AG10803 (cell line): Measurements from ENCODE around the gene RGS21.
"Not testable (repeated sequence)": the region's sequence is repeated elsewhere in the genome, so short reads cannot be mapped to it uniquely, and the experiment has no call there.

Experiments used
- DNase-seq: peaks from one replicate; pipeline ENCODE4 v3.0.0; 2010; ENCODE audit warnings: low read depth
- H3K4me3 ChIP-seq: 2 replicates; pipeline ENCODE4 v1.5.1; 2011; ENCODE audit warnings: mild to moderate bottlenecking, low read length, control low read depth
- CTCF ChIP-seq: conservative IDR thresholded peaks from 2 replicates; pipeline ENCODE4 v1.5.1; 2011; ENCODE audit warnings: mild to moderate bottlenecking, low read length, control low read depth, inconsistent platforms

Gene RGS21

DNA sequence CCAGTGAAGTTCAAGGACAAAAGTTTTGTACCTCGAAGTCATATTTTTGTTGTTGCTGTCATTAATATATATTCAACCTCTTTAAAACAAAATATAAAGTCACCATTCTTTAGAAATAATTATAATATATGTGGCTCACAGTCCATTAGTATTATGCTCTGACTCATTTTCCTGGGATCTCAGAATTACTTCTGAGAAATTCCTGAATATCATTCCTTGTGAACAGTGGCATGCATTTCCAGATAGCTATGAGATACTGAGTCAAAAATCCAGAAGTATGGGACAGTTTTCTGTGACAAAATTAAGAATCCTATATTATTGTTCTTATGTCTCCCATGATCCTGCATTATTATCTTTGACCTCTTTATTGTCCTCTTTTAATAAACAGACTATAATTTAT, 13.8 kb upstream of the RGS21 start:
- DNase-seq, result no peak
- TF ChIP-seq CTCF, result no peak

DNA sequence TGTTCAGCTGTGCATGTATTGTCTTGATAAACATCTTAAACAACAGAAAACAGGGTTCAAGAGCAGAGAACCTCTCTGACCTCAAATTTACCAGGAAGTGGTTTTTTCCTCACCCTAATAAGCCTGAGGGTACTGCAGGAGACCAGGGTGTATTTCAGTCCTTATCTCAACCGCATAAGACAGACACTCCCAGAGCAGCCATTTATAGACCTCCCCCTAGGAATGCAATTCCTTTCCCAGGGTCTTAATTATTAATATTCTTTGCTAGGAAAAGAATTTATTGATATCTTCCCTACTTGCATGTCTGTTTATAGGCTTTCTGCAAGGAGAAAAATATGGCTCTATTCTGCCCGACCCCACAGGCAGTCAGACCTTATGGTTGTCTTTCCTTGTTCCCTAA, 8.5 kb upstream of the RGS21 start:
- DNase-seq, H3K4me3 ChIP-seq: not testable (repeated sequence)

More for the DNA sequence above, 13.8 kb upstream of the RGS21 start:
- H3K4me3 ChIP-seq, result no peak overlapping the region

DNA sequence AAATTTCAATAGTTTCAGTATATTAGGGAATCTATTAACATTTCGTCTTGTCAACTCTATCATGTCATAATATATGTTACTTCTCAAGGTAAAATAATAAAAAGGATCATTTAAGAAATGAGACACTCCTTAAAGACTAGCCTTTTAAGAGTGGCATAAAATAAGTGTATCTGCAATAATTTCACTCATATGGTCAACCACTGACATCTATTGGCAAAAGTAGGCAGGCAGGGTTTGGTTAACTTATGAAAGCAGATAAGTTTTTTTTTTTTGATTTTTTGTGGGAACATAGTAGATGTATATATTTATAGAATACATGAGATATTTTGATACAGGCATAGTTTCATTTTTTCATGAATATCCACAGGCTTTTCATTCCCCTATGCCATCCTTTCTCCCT, 5.5 kb upstream of the RGS21 start:
- H3K4me3 ChIP-seq, result no peak overlapping the region
- DNase-seq, result peak; percentile 3
- peak; percentile 9; the same call in 1 of the 2 replicates for TF ChIP-seq CTCF

GRCh38 chr1:192327997-192328396, 11.2 kb downstream of the RGS21 start:
- no peak for TF ChIP-seq CTCF
- no peak overlapping the region for H3K4me3 ChIP-seq
- no peak for DNase-seq

DNA sequence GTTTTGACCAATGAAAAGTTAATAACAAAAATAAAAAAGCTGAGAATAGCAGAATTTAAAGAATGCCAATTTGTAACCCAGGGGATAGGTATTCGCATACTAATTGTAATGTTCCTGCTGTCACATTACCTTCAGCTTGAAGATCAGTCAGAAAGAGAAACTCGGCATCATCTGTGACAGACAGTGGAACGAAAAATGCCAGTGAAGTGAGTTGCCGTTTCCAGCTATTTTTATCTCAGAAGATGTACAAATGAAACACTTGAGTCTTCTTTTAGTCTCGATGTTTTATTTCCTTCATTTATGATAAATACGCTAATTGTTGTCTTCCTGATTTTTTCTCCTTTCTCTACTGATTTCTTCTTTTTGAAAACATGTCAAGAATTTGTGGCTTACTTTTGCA, 26.1 kb downstream of the RGS21 start:
- no peak for TF ChIP-seq CTCF
- DNase-seq, result no peak
- no peak overlapping the region for H3K4me3 ChIP-seq

- TF ChIP-seq CTCF, result no peak
- no peak overlapping the region for H3K4me3 ChIP-seq
- no peak for DNase-seq
Measured at GRCh38 chr1:192343344-192343743, 26.6 kb downstream of the RGS21 start.

- DNase-seq, result no peak
- no peak overlapping the region for H3K4me3 ChIP-seq
- TF ChIP-seq CTCF, result no peak
Measured at GRCh38 chr1:192349314-192349713, 32.5 kb downstream of the RGS21 start.

GRCh38 chr1:192350356-192350755, 33.6 kb downstream of the RGS21 start:
- no peak overlapping the region for H3K4me3 ChIP-seq
- no peak for DNase-seq
- TF ChIP-seq CTCF, result no peak
